Ascending aorta (tissue), 2 donors: ENCODE results near the gene NRXN3. TPM values are rescaled to one million over a fixed set of nuclear protein-coding genes. Genes with fewer than 3 reads are reported as not detected.
"Not testable (repeated sequence)": the region's sequence is repeated elsewhere in the genome, so short reads cannot be mapped to it uniquely, and the experiment has no call there.

Experiments
- DNase-seq, 2 donors: peaks; one replicate each; pipeline ENCODE4 v3.0.0-alpha.2; 2019; ENCODE audit warnings: low spot score in 2 of 2
- H3K27ac ChIP-seq, 2 donors: fragments of 200-600 bp; sonication (generic); one replicate each; pipeline ENCODE4 v1.5.1; 2016 to 2017; ENCODE audit warnings: mild to moderate bottlenecking in 1 of 2
- H3K27me3 ChIP-seq: fragments of 200-600 bp; sonication (generic); one replicate; pipeline ENCODE4 v1.5.1; 2017
- H3K36me3 ChIP-seq, 2 donors: fragments of 200-600 bp; sonication (generic); one replicate each; pipeline ENCODE4 v1.5.1; 2016
- H3K4me1 ChIP-seq, 2 donors: fragments of 200-600 bp; sonication (generic); one replicate each; pipeline ENCODE4 v1.5.1; 2016 to 2017; ENCODE audit warnings: mild to moderate bottlenecking in 1 of 2
- H3K4me3 ChIP-seq, 2 donors: fragments of 200-600 bp; sonication (generic); one replicate each; pipeline ENCODE4 v1.5.1; 2016 to 2017; ENCODE audit warnings: mild to moderate bottlenecking in 1 of 2
- H3K9me3 ChIP-seq, 2 donors: fragments of 200-600 bp; sonication (generic); one replicate each; pipeline ENCODE4 v1.5.1; 2016
- CTCF ChIP-seq, 3 experiments: fragments of 200-600 bp in 2 of 3; fragments of 450-650 bp in 1 of 3; sonication (generic) in 2 of 3; IDR thresholded peaks; one replicate each; pipeline ENCODE4 v1.5.1; 2016 to 2019; ENCODE audit warnings: antibody characterized with exemption in 3 of 3, mild to moderate bottlenecking in 1 of 3, moderate library complexity in 1 of 3
- intact Hi-C: fragments of 100-400 bp; cut with DNase I; formaldehyde crosslinking; loops from one replicate; pipeline ENCODE4 v1.15.1; 2023
- total RNA-seq: library from RNA; depleted of rRNA; stranded (reverse); fragments of >200 nt; gene quantifications from one replicate; pipeline ENCODE4 v1.1.0, GENCODE V29; 2016

The NRXN3 gene
- total RNA-seq, 1 donor from 2014 or later = 21.0 TPM

GRCh38 chr14:78543433-78543832 is 373.3 kb downstream of the NRXN3 start:
- Histone ChIP-seq H3K4me1 (no peaks in the 10 kb centered on the region), H3K27ac (no peak overlapping the region), H3K36me3 (no peaks in the 10 kb centered on the region), H3K9me3 (no peaks in the 10 kb centered on the region), H3K27me3 (no peaks in the 10 kb centered on the region), H3K4me3 (no peak overlapping the region)
- DNase-seq = no peak
- intact Hi-C loops = no loop called here
- TF ChIP-seq CTCF (IDR thresholded peaks at IDR 0.05) = no peak

DNA sequence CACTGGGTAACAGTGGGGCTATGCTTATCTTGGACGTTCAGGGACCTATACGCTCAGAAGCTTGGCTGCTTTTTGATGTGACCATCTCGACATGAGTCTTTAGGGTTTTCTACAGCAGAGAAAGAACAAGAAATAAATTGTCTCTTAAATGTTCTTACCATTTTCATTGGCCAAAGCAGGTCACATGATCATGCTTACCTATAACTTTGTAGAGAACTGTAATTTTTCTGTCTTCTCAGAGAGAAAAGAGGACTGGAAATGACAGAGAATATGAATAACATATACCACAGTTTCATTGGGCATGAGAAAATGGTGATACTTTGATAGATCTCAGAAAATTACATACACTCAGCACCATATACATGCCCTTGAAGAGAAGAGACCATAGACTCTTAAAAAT is 390.9 kb downstream of the NRXN3 start:
- intact Hi-C loops = loop anchor here (10.0 kb wide), 1 partner anchor 906 kb away; no protein-coding TSS in a partner anchor
- no peaks in the 10 kb centered on the region for H3K9me3 ChIP-seq
- TF ChIP-seq CTCF (IDR thresholded peaks at IDR 0.05) = no peak
- H3K27ac ChIP-seq = no peak overlapping the region
- no peaks in the 10 kb centered on the region for H3K27me3 ChIP-seq
- H3K36me3 ChIP-seq = no peaks in the 10 kb centered on the region
- DNase-seq = no peak
- no peaks in the 10 kb centered on the region for H3K4me1 ChIP-seq
- no peak overlapping the region for H3K4me3 ChIP-seq

GRCh38 chr14:78566026-78566858 is 396.1 kb downstream of the NRXN3 start:
- TF ChIP-seq CTCF (IDR thresholded peaks at IDR 0.05) = peak; percentile 34 to 74 (median 63)
- Histone ChIP-seq H3K36me3 (no peaks in the 10 kb centered on the region), H3K9me3 (no peaks in the 10 kb centered on the region), H3K4me3 (peak overlapping the region; percentile 42 to 53), H3K4me1 (no peaks in the 10 kb centered on the region), H3K27ac (no peak overlapping the region), H3K27me3 (no peaks in the 10 kb centered on the region)
- peak in 1 of 2 donors; percentile 86 for DNase-seq
- intact Hi-C loops = loop anchor here (10.0 kb wide), 1 partner anchor 911 kb away; no protein-coding TSS in a partner anchor

GRCh38 chr14:78566859-78567172 is 396.6 kb downstream of the NRXN3 start:
- TF ChIP-seq CTCF (IDR thresholded peaks at IDR 0.05) = no peak
- intact Hi-C loops = loop anchor here (10.0 kb wide), 1 partner anchor 912 kb away; no protein-coding TSS in a partner anchor
- DNase-seq = no peak
- H3K4me3 ChIP-seq = peak overlapping the region in 1 of 2 donors; percentile 53
- no peaks in the 10 kb centered on the region for H3K9me3 ChIP-seq
- H3K27ac ChIP-seq = no peak overlapping the region
- no peaks in the 10 kb centered on the region for H3K4me1 ChIP-seq
- H3K36me3 ChIP-seq = no peaks in the 10 kb centered on the region
- H3K27me3 ChIP-seq = no peaks in the 10 kb centered on the region

DNA sequence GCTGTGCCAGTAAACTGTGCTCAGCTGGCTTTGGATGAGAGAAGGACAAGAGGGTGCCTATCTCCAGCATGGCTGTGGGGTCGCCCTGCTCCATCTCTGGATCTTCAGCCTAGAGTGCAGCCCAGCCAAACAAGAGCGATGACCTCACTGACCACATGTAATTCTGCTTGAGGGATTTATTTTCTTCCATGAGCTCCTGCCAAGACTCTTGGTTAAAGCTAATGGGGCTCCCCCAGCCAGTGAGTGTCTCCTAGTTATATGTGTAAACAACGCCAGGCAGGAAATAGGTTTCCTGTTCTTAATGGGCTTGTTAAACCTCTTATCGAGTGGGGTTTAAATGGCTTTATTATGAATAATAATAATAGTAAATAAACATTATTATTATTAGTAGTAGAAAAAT is 397.2 kb downstream of the NRXN3 start:
- TF ChIP-seq CTCF (IDR thresholded peaks at IDR 0.05) = no peak
- Histone ChIP-seq H3K4me1 (no peaks in the 10 kb centered on the region), H3K27ac (no peak overlapping the region), H3K36me3 (no peaks in the 10 kb centered on the region), H3K27me3 (no peaks in the 10 kb centered on the region), H3K9me3 (no peaks in the 10 kb centered on the region), H3K4me3 (no peak overlapping the region)
- no peak for DNase-seq
- intact Hi-C loops = loop anchor here (10.0 kb wide), 1 partner anchor 913 kb away; no protein-coding TSS in a partner anchor

GRCh38 chr14:78573736-78574135 is 403.6 kb downstream of the NRXN3 start:
- intact Hi-C loops = not testable (repeated sequence)

More at GRCh38 chr14:78573736-78574135, 403.6 kb downstream of the NRXN3 start:
- not testable (repeated sequence) for H3K27me3 ChIP-seq, H3K9me3 ChIP-seq, DNase-seq, H3K4me1 ChIP-seq, H3K4me3 ChIP-seq, H3K27ac ChIP-seq, H3K36me3 ChIP-seq
